HEK293T (cell line): ENCODE results near the gene ANO1.
"Not testable (repeated sequence)": the region's sequence is repeated elsewhere in the genome, so short reads cannot be mapped to it uniquely, and the experiment has no call there.

ENCODE experiments used
- ELF4 ChIP-seq: fragments of 450-650 bp; IDR thresholded peaks from 2 replicates; pipeline ENCODE4 v1.6.1; 2017; ENCODE audit warnings: antibody characterized with exemption
- FOXA1 ChIP-seq: fragments of 450-650 bp; IDR thresholded peaks from 2 replicates; pipeline ENCODE4 v1.6.1; 2016; ENCODE audit warnings: mild to moderate bottlenecking
- FOXK2 ChIP-seq: fragments of 450-650 bp; IDR thresholded peaks from 2 replicates; pipeline ENCODE4 v1.6.1; 2016; ENCODE audit warnings: mild to moderate bottlenecking
- FOXM1 ChIP-seq: fragments of 450-650 bp; IDR thresholded peaks from 2 replicates; pipeline ENCODE4 v1.6.1; 2017; ENCODE audit warnings: mild to moderate bottlenecking, borderline replicate concordance

DNA sequence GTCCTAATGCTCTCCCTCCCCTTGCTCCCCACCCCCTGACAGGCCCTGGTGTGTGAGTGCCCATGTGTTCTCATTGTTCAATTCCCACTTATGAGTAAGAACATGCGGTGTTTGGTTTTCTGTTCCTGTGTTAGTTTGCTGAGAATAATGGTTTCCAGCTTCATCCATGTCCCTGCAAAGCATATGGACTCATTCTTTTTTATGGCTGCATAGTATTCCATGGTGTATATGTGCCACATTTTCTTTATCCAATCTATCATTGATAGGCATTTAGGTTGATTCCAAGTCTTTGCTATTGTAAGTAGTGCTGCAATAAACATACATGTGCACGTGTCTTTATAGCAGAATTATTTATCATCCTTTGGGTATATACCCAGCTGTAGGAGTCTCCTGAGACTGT is 42.5 kb upstream of the ANO1 start:
- TF ChIP-seq FOXK2, FOXM1, FOXA1, ELF4: not testable (repeated sequence)
